IPS-18a (cell line): Measurements from ENCODE around the gene CCDC117.
"Not testable (repeated sequence)": the region's sequence is repeated elsewhere in the genome, so short reads cannot be mapped to it uniquely, and the experiment has no call there.

Experiments used
- H3K27ac ChIP-seq: one replicate; pipeline ENCODE4 v1.5.1; 2013; ENCODE audit warnings: low read length
- H3K27me3 ChIP-seq: one replicate; pipeline ENCODE4 v1.6.1; 2013; ENCODE audit warnings: mild to moderate bottlenecking, low read length; ENCODE audit not compliant: control insufficient read depth, insufficient read depth
- H3K36me3 ChIP-seq: one replicate; pipeline ENCODE4 v1.6.1; 2013; ENCODE audit warnings: low read depth, low read length; ENCODE audit not compliant: control insufficient read depth
- H3K4me1 ChIP-seq: one replicate; pipeline ENCODE4 v1.6.1; 2013; ENCODE audit warnings: low read depth, low read length; ENCODE audit not compliant: control insufficient read depth
- H3K4me3 ChIP-seq: one replicate; pipeline ENCODE4 v1.5.1; 2013; ENCODE audit warnings: low read length
- H3K9ac ChIP-seq: one replicate; pipeline ENCODE4 v1.6.1; 2013; ENCODE audit warnings: mild to moderate bottlenecking, low read length, moderate library complexity
- H3K9me3 ChIP-seq: one replicate; pipeline ENCODE4 v1.6.1; 2013; ENCODE audit warnings: low read depth, low read length; ENCODE audit not compliant: control insufficient read depth

CCDC117 gene

GRCh38 chr22:28772633-28773460, at the start of gene CCDC117:
TSS of gene CCDC117 (plus strand) at chr22:28772695. CDS start at chr22:28772850, 155 bp downstream.
- peaks cover 5% of the 10 kb centered on the region for H3K36me3 ChIP-seq
- H3K27me3 ChIP-seq = no peaks in the 10 kb centered on the region
- peak within 1 kb of the TSS; percentile 79 for H3K9ac ChIP-seq
- peaks cover 3% of the 10 kb centered on the region for H3K9me3 ChIP-seq
- no peak within 1 kb of the TSS for H3K27ac ChIP-seq
- no peaks in the 10 kb centered on the region for H3K4me1 ChIP-seq
- peak within 1 kb of the TSS; percentile 89 for H3K4me3 ChIP-seq

DNA sequence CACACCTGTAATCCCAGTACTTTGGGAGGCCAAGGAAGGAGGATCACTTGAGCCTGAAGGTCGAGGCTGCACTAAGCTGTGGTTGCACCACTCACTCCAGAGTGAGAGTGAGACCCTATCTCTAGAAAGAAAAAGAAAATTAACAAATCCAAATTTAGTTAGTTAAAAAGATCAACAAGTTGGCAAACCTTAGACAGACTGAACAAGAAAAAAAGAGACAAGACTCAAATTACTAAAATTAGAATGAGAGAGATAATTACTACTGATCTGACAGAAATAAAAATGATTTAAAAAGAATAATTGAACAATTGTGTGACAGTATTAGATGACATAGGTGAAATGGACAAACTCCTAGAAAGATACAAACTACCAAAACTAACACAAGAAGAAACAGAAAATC, 44.5 kb upstream of the CCDC117 start:
- Histone ChIP-seq H3K9me3 (no peaks in the 10 kb centered on the region), H3K4me3 (no peak overlapping the region), H3K9ac (no peak overlapping the region), H3K27me3 (no peaks in the 10 kb centered on the region), H3K4me1 (no peaks in the 10 kb centered on the region), H3K36me3 (peaks cover 30% of the 10 kb centered on the region), H3K27ac (no peak overlapping the region)

- Histone ChIP-seq H3K9me3 (no peaks in the 10 kb centered on the region), H3K27me3 (no peaks in the 10 kb centered on the region), H3K4me3 (no peak overlapping the region), H3K27ac (no peak overlapping the region), H3K9ac (no peak overlapping the region), H3K36me3 (peaks cover 30% of the 10 kb centered on the region), H3K4me1 (no peaks in the 10 kb centered on the region)
These were observed 43.7 kb upstream of the CCDC117 start for GRCh38 chr22:28728621-28729313.

GRCh38 chr22:28730179-28730578, 42.3 kb upstream of the CCDC117 start:
- peaks cover 27% of the 10 kb centered on the region for H3K36me3 ChIP-seq

DNA sequence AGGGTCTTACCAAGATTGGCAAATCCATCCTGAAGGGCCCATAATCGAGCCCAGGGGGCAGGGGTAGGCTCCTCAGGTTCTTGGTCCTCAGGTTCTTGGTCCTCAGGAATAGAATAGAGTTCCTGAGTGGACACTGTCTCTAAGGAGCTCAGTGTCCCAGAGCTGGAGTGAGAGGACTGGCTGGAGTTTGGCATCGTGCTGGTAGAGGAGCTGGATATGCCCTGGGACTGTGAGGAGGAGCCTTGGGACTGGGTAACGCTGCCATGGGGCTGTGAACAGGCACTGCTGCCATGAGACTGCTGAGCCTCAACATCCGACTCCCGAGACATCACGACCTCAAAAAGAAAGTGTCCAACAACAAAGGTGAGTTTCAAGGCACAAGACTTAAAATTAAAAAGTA, 38.1 kb upstream of the CCDC117 start:
- Histone ChIP-seq H3K36me3 (peaks cover 22% of the 10 kb centered on the region), H3K27ac (no peak overlapping the region), H3K27me3 (no peaks in the 10 kb centered on the region), H3K9ac (no peak overlapping the region), H3K4me3 (no peak overlapping the region), H3K4me1 (peaks cover 12% of the 10 kb centered on the region), H3K9me3 (no peaks in the 10 kb centered on the region)

More at GRCh38 chr22:28730179-28730578, 42.3 kb upstream of the CCDC117 start:
- Histone ChIP-seq H3K4me3 (no peak overlapping the region), H3K27me3 (no peaks in the 10 kb centered on the region), H3K27ac (no peak overlapping the region), H3K4me1 (no peaks in the 10 kb centered on the region), H3K9me3 (no peaks in the 10 kb centered on the region), H3K9ac (no peak overlapping the region)

DNA sequence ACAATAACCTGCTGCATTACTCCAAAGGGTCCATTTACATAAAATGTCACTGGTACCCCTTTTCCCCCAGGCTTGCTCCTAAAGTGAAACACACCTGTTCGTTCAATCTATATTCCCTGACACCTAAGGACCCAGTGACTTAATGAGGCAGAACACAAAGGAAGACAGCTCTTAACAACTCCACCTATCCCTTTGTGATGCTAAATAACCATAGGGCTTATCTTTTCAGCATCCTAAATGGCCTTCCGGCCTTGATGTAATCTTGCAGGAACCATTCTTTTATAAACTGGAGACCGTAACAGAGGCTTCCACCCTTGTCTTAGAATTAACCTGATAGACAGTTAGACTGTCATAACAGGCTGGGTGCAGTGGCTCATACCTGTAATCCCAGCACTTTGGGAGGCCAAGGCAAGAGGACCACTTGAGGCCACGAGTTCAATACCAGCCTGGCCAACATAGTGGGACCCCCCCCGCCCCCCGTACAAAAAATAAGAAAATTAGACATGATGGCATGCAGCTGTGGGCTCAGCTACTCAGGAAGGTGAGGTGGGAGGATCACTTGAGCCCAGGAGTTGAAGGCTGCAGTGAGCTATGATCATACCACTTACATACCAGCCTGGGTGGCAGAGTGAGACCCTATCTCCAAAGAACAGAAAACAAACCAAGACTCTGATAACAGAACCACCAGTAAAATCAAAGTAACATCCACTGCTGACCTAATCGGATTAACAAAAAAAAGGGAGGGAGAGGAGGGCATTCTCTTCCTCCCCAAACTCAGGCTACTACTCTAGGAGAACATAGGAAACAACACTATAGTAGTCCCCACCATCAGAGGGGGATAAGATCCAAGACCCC, 36.0 kb upstream of the CCDC117 start:
- H3K9ac ChIP-seq = no peak overlapping the region
- H3K27ac ChIP-seq = peak overlapping the region; percentile 61
- no peaks in the 10 kb centered on the region for H3K9me3 ChIP-seq
- peaks cover 22% of the 10 kb centered on the region for H3K36me3 ChIP-seq
- H3K27me3 ChIP-seq = no peaks in the 10 kb centered on the region
- H3K4me3 ChIP-seq = peak overlapping the region; percentile 39
- peaks cover 12% of the 10 kb centered on the region for H3K4me1 ChIP-seq

GRCh38 chr22:28737701-28738100, 34.8 kb upstream of the CCDC117 start:
- no peak overlapping the region for H3K9ac ChIP-seq
- H3K27ac ChIP-seq = no peak overlapping the region
- H3K27me3 ChIP-seq = no peaks in the 10 kb centered on the region
- H3K9me3 ChIP-seq = no peaks in the 10 kb centered on the region
- H3K36me3 ChIP-seq = peaks cover 16% of the 10 kb centered on the region
- H3K4me3 ChIP-seq = no peak overlapping the region
- peaks cover 12% of the 10 kb centered on the region for H3K4me1 ChIP-seq

- not testable (repeated sequence) for H3K4me3 ChIP-seq, H3K27me3 ChIP-seq
These were observed 33.6 kb upstream of the CCDC117 start for GRCh38 chr22:28738876-28739275.

DNA sequence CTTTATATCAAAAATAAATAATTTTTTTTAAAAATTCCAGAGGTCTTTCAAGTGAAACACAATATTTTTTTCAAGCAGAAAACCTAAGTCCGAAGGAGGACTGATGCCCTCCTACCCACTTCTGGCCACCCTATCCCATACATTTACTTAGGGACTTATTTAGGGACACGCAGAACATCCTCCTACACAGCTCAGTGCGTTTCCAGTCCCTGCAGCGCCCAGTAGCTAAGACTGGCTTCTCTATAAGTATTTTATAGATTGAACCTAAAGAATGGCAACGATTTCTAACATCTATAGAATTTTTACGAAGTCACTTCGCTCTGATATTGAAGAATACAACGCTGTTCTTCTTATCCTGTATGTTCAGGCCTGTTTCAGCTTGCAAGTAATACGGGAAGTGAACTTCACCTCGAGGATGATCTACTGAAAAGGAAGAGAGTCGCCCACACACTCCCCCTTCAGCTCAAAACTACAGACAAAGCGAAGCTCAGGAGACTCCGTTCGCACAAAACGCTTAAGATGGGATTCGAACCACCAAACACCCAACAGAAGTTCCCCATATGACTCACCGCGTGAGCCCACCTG, 31.2 kb upstream of the CCDC117 start:
- H3K9ac ChIP-seq = peak overlapping the region; percentile 83
- peaks cover 24% of the 10 kb centered on the region for H3K36me3 ChIP-seq
- H3K4me3 ChIP-seq = peak overlapping the region; percentile 86
- peaks cover 7% of the 10 kb centered on the region for H3K4me1 ChIP-seq
- H3K9me3 ChIP-seq = no peaks in the 10 kb centered on the region
- H3K27ac ChIP-seq = peak overlapping the region; percentile 64
- no peaks in the 10 kb centered on the region for H3K27me3 ChIP-seq

More at GRCh38 chr22:28738876-28739275, 33.6 kb upstream of the CCDC117 start:
- not testable (repeated sequence) for H3K9me3 ChIP-seq, H3K9ac ChIP-seq
- Histone ChIP-seq H3K4me1 (peaks cover 12% of the 10 kb centered on the region), H3K36me3 (peaks cover 12% of the 10 kb centered on the region), H3K27ac (peak overlapping the region; percentile 17)

DNA sequence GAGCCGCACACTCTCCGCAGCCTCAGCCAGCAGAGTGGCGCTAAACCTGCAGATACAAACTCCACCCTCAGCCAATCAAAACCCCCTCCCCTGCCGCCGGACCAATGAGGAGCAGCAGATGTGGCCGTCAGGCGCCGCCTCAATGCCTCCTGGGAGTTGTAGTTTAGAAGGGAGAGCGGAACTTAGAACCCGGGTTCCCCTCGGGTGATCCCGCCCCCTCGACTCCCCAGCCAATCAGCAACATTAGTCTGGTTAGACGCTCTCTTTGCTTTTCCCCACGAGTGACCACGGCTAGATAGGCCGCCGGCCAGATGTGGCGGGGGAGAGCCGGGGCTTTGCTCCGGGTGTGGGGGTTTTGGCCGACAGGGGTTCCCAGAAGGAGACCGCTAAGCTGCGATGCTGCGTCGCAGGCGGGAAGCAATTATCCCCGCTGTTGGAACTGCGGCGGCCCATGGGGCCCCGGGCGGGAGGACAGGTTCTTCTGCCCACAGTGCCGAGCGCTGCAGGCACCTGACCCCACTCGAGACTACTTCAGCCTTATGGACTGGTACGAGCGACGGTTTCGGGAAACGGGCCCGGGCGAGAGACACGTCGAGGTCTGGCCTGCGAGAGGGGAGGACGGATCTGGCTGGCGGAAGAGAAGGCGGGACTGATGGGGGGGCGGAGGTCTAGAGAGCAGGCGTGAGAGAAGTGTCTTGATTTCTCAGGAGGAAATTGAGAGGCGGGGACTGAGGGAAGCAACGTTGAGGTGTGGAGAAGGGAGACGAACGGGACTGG, 30.5 kb upstream of the CCDC117 start, which contains the start of the genes CHEK2 and HSCB:
Gene CHEK2, minus strand, starts transcription at position 36 of the 777 bp plus-strand sequence. CDS start 7,099 bp downstream, outside the sequence.
Gene HSCB, plus strand, starts transcription at position 255 of the 777 bp plus-strand sequence. Its CDS starts 57 bp downstream, at position 312.
- peak within 1 kb of the TSS; percentile 64 for H3K27ac ChIP-seq
- no peaks in the 10 kb centered on the region for H3K27me3 ChIP-seq
- H3K4me1 ChIP-seq = peaks cover 3% of the 10 kb centered on the region
- no peaks in the 10 kb centered on the region for H3K9me3 ChIP-seq
- peaks cover 31% of the 10 kb centered on the region for H3K36me3 ChIP-seq
- H3K9ac ChIP-seq = peak within 1 kb of the TSS; percentile 83
- H3K4me3 ChIP-seq = peak within 1 kb of the TSS; percentile 86
